Activated CD4-positive, alpha-beta T cell treated with anti-CD3 and anti-CD28 coated beads, Interleukin-2, amount 10 ng/mL, durations not matched to agents 7 days and 5 days (primary cell): ENCODE results near the gene PSMD13. TPM values are rescaled to one million over a fixed set of nuclear protein-coding genes. Genes with fewer than 3 reads are reported as not detected.
A peak's percentile ranks its signal among the peaks of the same experiment; 100 is the strongest.

Source experiments
- CTCF ChIA-PET: fragments of 350-600 bp; sonication (Branson Sonifier 250); formaldehyde crosslinking; loops from one replicate; lab custom pipeline; 2021; ENCODE audit warnings: antibody characterized with exemption; lab: Charles Lee
- POLR2A ChIA-PET: fragments of 350-600 bp; sonication (Branson Sonifier 250); formaldehyde crosslinking; loops from one replicate; lab custom pipeline; 2021; ENCODE audit warnings: antibody characterized with exemption; lab: Charles Lee
- DNase-seq: peaks from one replicate; pipeline ENCODE4 v3.0.0-alpha.2; 2020
- H3K27ac Mint-ChIP-seq: one replicate; pipeline ENCODE4 v1.8.0; 2021; ENCODE audit warnings: mild to moderate bottlenecking, moderate library complexity, mixed read lengths
- H3K27me3 Mint-ChIP-seq: one replicate; pipeline ENCODE4 v1.8.0; 2021; ENCODE audit warnings: mixed read lengths
- H3K36me3 Mint-ChIP-seq: one replicate; pipeline ENCODE4 v1.8.0; 2021; ENCODE audit warnings: low read depth, mixed read lengths
- H3K4me1 Mint-ChIP-seq: one replicate; pipeline ENCODE4 v1.8.0; 2021; ENCODE audit warnings: mixed read lengths
- H3K4me3 Mint-ChIP-seq: one replicate; pipeline ENCODE4 v1.8.0; 2021; ENCODE audit warnings: mild to moderate bottlenecking, moderate library complexity, mixed read lengths
- H3K9me3 Mint-ChIP-seq: one replicate; pipeline ENCODE4 v1.8.0; 2021; ENCODE audit warnings: mixed read lengths
- total RNA-seq, 2 experiments: library from RNA; stranded (reverse); gene quantifications; one replicate each; pipeline ENCODE4 v1.2.3, GENCODE V29; 2021

PSMD13 gene
- total RNA-seq, 2 experiments from 2014 or later = 125 to 153 TPM

GRCh38 chr11:207208-207862 lies 29.4 kb upstream of the PSMD13 start, which contains the start of the genes BET1L and RIC8A:
Gene BET1L (minus strand): TSS chr11:207399. CDS start chr11:207321, 78 bp downstream.
Gene RIC8A (plus strand): TSS chr11:207708. CDS start chr11:208855, 1,147 bp downstream.
- peak within 1 kb of the TSS; percentile 99 for H3K27ac Mint-ChIP-seq
- H3K9me3 Mint-ChIP-seq = no peaks in the 10 kb centered on the region
- ChIA-PET CTCF (interaction anchor here (0.5 to 1.8 kb wide), 13 partner anchors 10 to 238 kb away, joined by 3 to 6 read pairs (median 3); a partner anchor contains a TSS), POLR2A (interaction anchor here (0.5 to 1.4 kb wide), 5 partner anchors 80 to 241 kb away, joined by 3 to 4 read pairs (median 4); no protein-coding TSS in a partner anchor)
- peaks cover 48% of the 10 kb centered on the region for H3K4me1 Mint-ChIP-seq
- H3K4me3 Mint-ChIP-seq = peak within 1 kb of the TSS; percentile 95
- peaks cover 56% of the 10 kb centered on the region for H3K36me3 Mint-ChIP-seq
- DNase-seq = peak; percentile 99
- no peaks in the 10 kb centered on the region for H3K27me3 Mint-ChIP-seq

GRCh38 chr11:207863-208180 lies 29.0 kb upstream of the PSMD13 start:
- POLR2A ChIA-PET = interaction anchor here (0.8 to 1.4 kb wide), 4 partner anchors 80 to 241 kb away, joined by 4 read pairs; no protein-coding TSS in a partner anchor
- peak overlapping the region; percentile 99 for H3K27ac Mint-ChIP-seq
- H3K9me3 Mint-ChIP-seq = no peaks in the 10 kb centered on the region
- peaks cover 56% of the 10 kb centered on the region for H3K36me3 Mint-ChIP-seq
- peak overlapping the region; percentile 95 for H3K4me3 Mint-ChIP-seq
- H3K4me1 Mint-ChIP-seq = peaks cover 43% of the 10 kb centered on the region
- CTCF ChIA-PET = interaction anchor here (0.5 to 1.8 kb wide), 8 partner anchors 11 to 238 kb away, joined by 3 to 6 read pairs (median 4); a partner anchor contains a TSS
- DNase-seq = no peak
- no peaks in the 10 kb centered on the region for H3K27me3 Mint-ChIP-seq

- DNase-seq = peak; percentile 87
- Mint-ChIP-seq H3K4me1 (peaks cover 38% of the 10 kb centered on the region), H3K27ac (peak overlapping the region; percentile 99), H3K27me3 (no peaks in the 10 kb centered on the region), H3K36me3 (peaks cover 53% of the 10 kb centered on the region), H3K4me3 (peak overlapping the region; percentile 95), H3K9me3 (no peaks in the 10 kb centered on the region)
- ChIA-PET CTCF (interaction anchor here (1.4 to 2.1 kb wide), 2 partner anchors 42 to 122 kb away, joined by 3 to 9 read pairs; no protein-coding TSS in a partner anchor), POLR2A (interaction anchor here (0.6 kb wide), 2 partner anchors 8 to 168 kb away, joined by 3 read pairs; no protein-coding TSS in a partner anchor)
Observed at GRCh38 chr11:208181-208916, 28.4 kb upstream of the PSMD13 start.

GRCh38 chr11:208917-209260 lies 27.9 kb upstream of the PSMD13 start:
- Mint-ChIP-seq H3K36me3 (peaks cover 52% of the 10 kb centered on the region), H3K4me1 (peaks cover 32% of the 10 kb centered on the region), H3K4me3 (peak overlapping the region; percentile 95)

GRCh38 chr11:209275-210121 lies 27.3 kb upstream of the PSMD13 start:
- DNase-seq = no peak
- Mint-ChIP-seq H3K9me3 (no peaks in the 10 kb centered on the region), H3K36me3 (peaks cover 51% of the 10 kb centered on the region), H3K4me1 (peaks cover 29% of the 10 kb centered on the region), H3K27ac (peak overlapping the region; percentile 99), H3K27me3 (no peaks in the 10 kb centered on the region), H3K4me3 (peak overlapping the region; percentile 95)
- ChIA-PET CTCF (interaction anchor here (0.6 to 2.1 kb wide), 2 partner anchors 13 to 41 kb away, joined by 3 to 9 read pairs; no protein-coding TSS in a partner anchor), POLR2A (interaction anchor here (0.6 kb wide), 1 partner anchor 167 kb away, joined by 3 read pairs; no protein-coding TSS in a partner anchor)

More at GRCh38 chr11:208917-209260, 27.9 kb upstream of the PSMD13 start:
- POLR2A ChIA-PET = interaction anchor here (0.6 kb wide), 1 partner anchor 168 kb away, joined by 3 read pairs; no protein-coding TSS in a partner anchor
- Mint-ChIP-seq H3K27ac (peak overlapping the region; percentile 99), H3K9me3 (no peaks in the 10 kb centered on the region), H3K27me3 (no peaks in the 10 kb centered on the region)
- DNase-seq = no peak
- CTCF ChIA-PET = interaction anchor here (2.1 kb wide), 1 partner anchor 42 kb away, joined by 9 read pairs; no protein-coding TSS in a partner anchor

- peaks cover 55% of the 10 kb centered on the region for H3K36me3 Mint-ChIP-seq
- no peaks in the 10 kb centered on the region for H3K27me3 Mint-ChIP-seq
- peak overlapping the region; percentile 95 for H3K4me3 Mint-ChIP-seq
- DNase-seq = no peak
- H3K4me1 Mint-ChIP-seq = peaks cover 24% of the 10 kb centered on the region
- H3K27ac Mint-ChIP-seq = peak overlapping the region; percentile 50
- ChIA-PET CTCF (interaction anchor here (2.1 kb wide), 1 partner anchor 40 kb away, joined by 9 read pairs; no protein-coding TSS in a partner anchor), POLR2A (no interaction called here)
- H3K9me3 Mint-ChIP-seq = no peaks in the 10 kb centered on the region
Observed at GRCh38 chr11:210122-210802, 26.5 kb upstream of the PSMD13 start.

- peaks cover 18% of the 10 kb centered on the region for H3K4me1 Mint-ChIP-seq
- DNase-seq = no peak
- H3K27ac Mint-ChIP-seq = no peak overlapping the region
- POLR2A ChIA-PET = no interaction called here
- no peaks in the 10 kb centered on the region for H3K9me3 Mint-ChIP-seq
- CTCF ChIA-PET = no interaction called here
- no peaks in the 10 kb centered on the region for H3K27me3 Mint-ChIP-seq
- H3K36me3 Mint-ChIP-seq = peaks cover 57% of the 10 kb centered on the region
- peak overlapping the region; percentile 51 for H3K4me3 Mint-ChIP-seq
Observed at GRCh38 chr11:210803-211180, 26.0 kb upstream of the PSMD13 start.

GRCh38 chr11:211295-211694 lies 25.5 kb upstream of the PSMD13 start:
- H3K4me3 Mint-ChIP-seq = no peak overlapping the region
- H3K27ac Mint-ChIP-seq = no peak overlapping the region
- no peaks in the 10 kb centered on the region for H3K27me3 Mint-ChIP-seq
- DNase-seq = no peak
- peaks cover 59% of the 10 kb centered on the region for H3K36me3 Mint-ChIP-seq
- H3K4me1 Mint-ChIP-seq = peaks cover 13% of the 10 kb centered on the region
- no peaks in the 10 kb centered on the region for H3K9me3 Mint-ChIP-seq
- ChIA-PET POLR2A (no interaction called here), CTCF (interaction anchor here (1.2 kb wide), 1 partner anchor 11 kb away, joined by 4 read pairs; no protein-coding TSS in a partner anchor)

GRCh38 chr11:211741-212140 lies 25.0 kb upstream of the PSMD13 start:
- no peaks in the 10 kb centered on the region for H3K27me3 Mint-ChIP-seq
- H3K4me1 Mint-ChIP-seq = peaks cover 13% of the 10 kb centered on the region
- POLR2A ChIA-PET = no interaction called here
- CTCF ChIA-PET = interaction anchor here (1.2 to 2.0 kb wide), 3 partner anchors 11 to 39 kb away, joined by 4 to 9 read pairs (median 6); no protein-coding TSS in a partner anchor
- peaks cover 59% of the 10 kb centered on the region for H3K36me3 Mint-ChIP-seq
- H3K27ac Mint-ChIP-seq = no peak overlapping the region
- H3K4me3 Mint-ChIP-seq = no peak overlapping the region
- no peak for DNase-seq
- no peaks in the 10 kb centered on the region for H3K9me3 Mint-ChIP-seq

GRCh38 chr11:212150-213100 lies 24.4 kb upstream of the PSMD13 start:
- POLR2A ChIA-PET = no interaction called here
- Mint-ChIP-seq H3K4me1 (peaks cover 16% of the 10 kb centered on the region), H3K27ac (no peak overlapping the region), H3K9me3 (no peaks in the 10 kb centered on the region), H3K4me3 (no peak overlapping the region), H3K27me3 (no peaks in the 10 kb centered on the region), H3K36me3 (peaks cover 57% of the 10 kb centered on the region)
- DNase-seq = no peak
- CTCF ChIA-PET = interaction anchor here (1.2 to 2.0 kb wide), 3 partner anchors 10 to 38 kb away, joined by 4 to 9 read pairs (median 6); no protein-coding TSS in a partner anchor
